Cardiac fibroblast (primary cell): Measurements from ENCODE around the gene NTN3.

Experiments
- DNase-seq, 2 donors: peaks; one replicate each; pipeline versions ENCODE4 v3.0.0 to v3.0.0-alpha.2; 2010; ENCODE audit warnings: low read depth in 2 of 2
- H3K4me3 ChIP-seq, 2 donors: replicated peaks in 1 of 2; 1 replicate in 1 of 2; 2 replicates in 1 of 2; pipeline ENCODE4 v1.5.1; 2011; ENCODE audit warnings: low read depth in 2 of 2, low read length in 2 of 2, mild to moderate bottlenecking in 2 of 2, moderate library complexity in 1 of 2
- CTCF ChIP-seq: IDR thresholded peaks from one replicate; pipeline ENCODE4 v1.5.1; 2011; ENCODE audit warnings: low read depth, mild to moderate bottlenecking, low read length, inconsistent platforms

Gene NTN3

GRCh38 chr16:2471016-2471652 lies at the start of gene NTN3:
TSS of gene NTN3 (plus strand) at chr16:2471297. CDS start at chr16:2471702, 405 bp downstream.
- TF ChIP-seq CTCF: no peak
- H3K4me3 ChIP-seq: no peak within 1 kb of the TSS
- peak in 1 of 2 donors; percentile 26 for DNase-seq

- H3K4me3 ChIP-seq: no peak overlapping the region
- no peak for TF ChIP-seq CTCF
- DNase-seq: no peak
Observed at GRCh38 chr16:2422123-2422867, 48.8 kb upstream of the NTN3 start.

GRCh38 chr16:2424061-2425007 lies 46.8 kb upstream of the NTN3 start:
- no peak for DNase-seq
- no peak overlapping the region for H3K4me3 ChIP-seq

GRCh38 chr16:2425008-2425518 lies 46.0 kb upstream of the NTN3 start:
- no peak for TF ChIP-seq CTCF
- no peak overlapping the region for H3K4me3 ChIP-seq
- DNase-seq: no peak

More at GRCh38 chr16:2424061-2425007, 46.8 kb upstream of the NTN3 start:
- TF ChIP-seq CTCF: no peak

GRCh38 chr16:2425825-2426430 lies 45.2 kb upstream of the NTN3 start:
- TF ChIP-seq CTCF: no peak
- no peak for DNase-seq
- no peak overlapping the region for H3K4me3 ChIP-seq

- DNase-seq: no peak
- TF ChIP-seq CTCF: no peak
- no peak overlapping the region for H3K4me3 ChIP-seq
Observed at GRCh38 chr16:2426941-2427361, 44.1 kb upstream of the NTN3 start.
